22Rv1 (cell line): ENCODE data around the gene RSRC1.

ENCODE experiments used
- H3K27ac ChIP-seq: fragments of 450-650 bp; 2 replicates; pipeline ENCODE4 v1.5.1; 2017
- ZFX ChIP-seq: fragments of 450-650 bp; IDR thresholded peaks from 2 replicates; pipeline ENCODE4 v1.6.1; 2017; ENCODE audit warnings: antibody characterized with exemption, borderline replicate concordance
- TF ChIP-seq, protein P1 (sequence below): fragments of 450-650 bp; IDR thresholded peaks from 2 replicates; pipeline ENCODE4 v1.5.1; 2017; ENCODE audit warnings: mild to moderate bottlenecking

The RSRC1 gene

DNA sequence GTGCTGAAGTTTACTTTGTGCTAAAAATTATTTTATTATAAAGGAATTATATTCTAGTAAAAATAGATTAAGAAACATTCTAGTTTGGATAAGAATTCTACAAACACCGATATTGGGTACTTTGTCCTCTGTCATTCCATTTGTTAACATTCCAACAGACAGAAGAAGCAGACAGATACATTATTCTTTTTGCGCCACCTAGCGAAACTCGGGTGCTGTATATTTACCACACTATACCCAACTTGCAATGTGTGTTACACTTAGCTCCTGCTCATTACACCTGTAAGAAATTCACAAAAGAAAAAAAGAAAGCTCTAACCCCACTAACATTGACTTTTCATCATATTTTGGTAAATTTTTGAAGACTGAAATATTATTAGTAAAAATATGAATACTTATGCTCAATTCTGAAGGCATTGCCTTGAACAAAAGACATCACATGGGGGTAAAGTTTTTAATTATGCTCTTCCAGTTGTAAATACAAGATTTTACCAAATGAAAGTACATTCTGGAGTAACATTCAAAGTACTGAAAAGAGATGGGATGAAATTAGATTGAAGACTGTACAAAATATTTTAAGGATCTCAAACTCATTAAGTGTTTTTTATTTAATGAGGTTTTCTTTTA, 324.6 kb downstream of the RSRC1 start:
- TF ChIP-seq, protein P1, sequence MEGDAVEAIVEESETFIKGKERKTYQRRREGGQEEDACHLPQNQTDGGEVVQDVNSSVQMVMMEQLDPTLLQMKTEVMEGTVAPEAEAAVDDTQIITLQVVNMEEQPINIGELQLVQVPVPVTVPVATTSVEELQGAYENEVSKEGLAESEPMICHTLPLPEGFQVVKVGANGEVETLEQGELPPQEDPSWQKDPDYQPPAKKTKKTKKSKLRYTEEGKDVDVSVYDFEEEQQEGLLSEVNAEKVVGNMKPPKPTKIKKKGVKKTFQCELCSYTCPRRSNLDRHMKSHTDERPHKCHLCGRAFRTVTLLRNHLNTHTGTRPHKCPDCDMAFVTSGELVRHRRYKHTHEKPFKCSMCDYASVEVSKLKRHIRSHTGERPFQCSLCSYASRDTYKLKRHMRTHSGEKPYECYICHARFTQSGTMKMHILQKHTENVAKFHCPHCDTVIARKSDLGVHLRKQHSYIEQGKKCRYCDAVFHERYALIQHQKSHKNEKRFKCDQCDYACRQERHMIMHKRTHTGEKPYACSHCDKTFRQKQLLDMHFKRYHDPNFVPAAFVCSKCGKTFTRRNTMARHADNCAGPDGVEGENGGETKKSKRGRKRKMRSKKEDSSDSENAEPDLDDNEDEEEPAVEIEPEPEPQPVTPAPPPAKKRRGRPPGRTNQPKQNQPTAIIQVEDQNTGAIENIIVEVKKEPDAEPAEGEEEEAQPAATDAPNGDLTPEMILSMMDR = peak; percentile 84
- TF ChIP-seq ZFX = no peak

DNA sequence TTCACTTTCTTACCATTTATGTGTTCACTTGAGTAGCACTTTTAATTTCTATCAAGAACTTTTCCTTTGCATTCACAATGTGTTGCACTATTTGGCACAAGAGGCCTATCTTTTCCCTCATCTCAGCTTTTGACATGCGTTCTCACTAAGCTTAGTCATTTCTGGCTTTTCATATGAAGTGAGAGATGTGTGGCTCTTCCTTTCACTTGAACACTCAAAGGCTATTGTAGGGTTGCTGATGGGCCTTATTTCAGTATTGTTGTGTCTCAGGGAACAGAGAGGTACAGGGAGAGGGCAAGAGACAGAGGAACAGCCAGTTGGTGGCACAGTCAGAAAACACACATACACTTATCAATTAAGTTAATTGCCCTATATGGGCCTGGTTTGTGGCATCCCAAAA, 333.7 kb downstream of the RSRC1 start:
- no peak overlapping the region for H3K27ac ChIP-seq
- TF ChIP-seq, protein P1 = no peak
- TF ChIP-seq ZFX = no peak

More for the DNA sequence above, 324.6 kb downstream of the RSRC1 start:
- no peak overlapping the region for H3K27ac ChIP-seq

DNA sequence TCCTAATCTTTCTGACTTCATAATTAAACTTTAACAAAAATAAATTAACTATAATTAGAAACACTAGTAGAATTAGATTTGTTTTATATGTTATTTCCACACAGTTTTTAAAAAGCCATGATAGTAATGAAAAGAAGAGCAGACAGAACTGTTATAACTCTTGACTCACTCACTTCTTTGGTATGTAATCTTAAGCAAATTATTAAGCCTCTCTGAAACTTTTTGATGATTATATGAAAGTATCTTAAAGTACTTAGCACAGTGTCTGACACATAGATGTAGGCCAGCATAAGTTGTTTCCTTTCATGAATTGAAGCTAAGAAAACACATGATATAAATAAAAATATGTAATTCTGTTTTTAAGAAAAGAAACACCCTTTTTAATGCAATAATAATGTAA, 337.5 kb downstream of the RSRC1 start:
- TF ChIP-seq ZFX = no peak
- TF ChIP-seq, protein P1 = no peak
- no peak overlapping the region for H3K27ac ChIP-seq

DNA sequence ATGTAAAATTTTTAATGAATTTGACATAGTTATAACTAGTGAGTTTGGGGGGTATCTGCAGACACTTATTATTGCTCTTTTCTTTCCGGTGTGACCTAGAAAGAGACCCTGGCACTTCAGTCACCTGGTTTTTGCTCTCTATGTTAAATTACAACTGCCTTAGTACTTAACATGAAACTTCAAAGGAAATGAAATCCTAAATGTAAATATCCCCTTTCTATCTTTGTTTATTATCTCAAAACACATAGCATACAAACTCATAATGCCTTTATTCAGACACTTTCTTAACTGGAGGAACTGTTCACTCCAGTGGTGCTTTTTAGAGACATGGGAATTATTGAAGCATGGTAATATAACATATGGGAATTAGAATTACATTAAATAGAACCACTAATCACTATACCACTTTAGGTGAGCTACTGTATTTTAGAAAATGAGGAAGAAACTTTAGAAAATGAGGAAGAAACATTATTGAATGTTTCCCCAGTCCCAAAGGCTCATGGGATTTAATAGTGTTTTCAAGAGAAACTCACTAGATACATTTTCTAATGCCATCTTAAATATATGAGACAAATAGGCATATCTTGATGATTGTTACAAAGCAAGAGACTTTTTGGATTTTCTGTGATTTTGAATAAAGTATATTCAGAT, 341.6 kb downstream of the RSRC1 start:
- no peak for TF ChIP-seq ZFX
- TF ChIP-seq, protein P1 = no peak
- H3K27ac ChIP-seq = no peak overlapping the region

DNA sequence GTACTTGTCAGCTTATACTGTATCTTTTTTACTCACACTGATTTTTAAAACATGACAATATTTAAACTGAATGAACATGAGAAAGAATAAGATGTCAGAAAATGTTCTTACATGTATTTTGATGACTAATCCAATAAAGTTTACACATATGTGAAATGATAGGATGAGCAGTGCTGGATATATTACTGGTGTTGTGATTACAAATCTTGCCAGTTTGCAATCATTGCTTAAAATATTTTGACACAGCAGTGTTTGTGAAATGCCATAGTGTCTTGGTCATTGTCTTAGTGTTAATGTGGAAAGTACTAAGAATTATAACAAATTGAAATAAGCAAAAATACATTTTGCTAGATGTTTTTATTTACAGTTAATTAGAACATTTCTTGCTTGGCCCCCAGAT, 342.4 kb downstream of the RSRC1 start:
- TF ChIP-seq, protein P1 = no peak
- no peak for TF ChIP-seq ZFX
- H3K27ac ChIP-seq = no peak overlapping the region

DNA sequence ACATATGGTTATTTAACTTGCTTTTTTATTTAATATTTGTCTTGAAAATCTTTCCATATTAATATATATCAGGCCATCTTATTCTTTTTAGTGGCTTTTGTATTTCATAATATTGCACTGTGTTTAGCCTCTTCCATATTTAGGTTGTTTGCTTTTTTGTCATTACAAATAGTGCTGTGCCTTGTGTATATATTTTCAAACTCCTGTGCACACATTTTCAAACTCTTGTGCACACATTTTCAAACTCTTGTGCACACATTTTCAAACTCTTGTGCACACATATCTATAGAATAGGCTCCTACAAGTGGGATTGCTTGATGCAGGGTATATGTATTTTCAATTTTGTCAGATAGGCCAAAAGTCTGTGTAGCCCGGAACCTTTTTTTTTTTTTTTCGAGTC, 343.1 kb downstream of the RSRC1 start:
- no peak overlapping the region; the same call in 1 of the 2 replicates for H3K27ac ChIP-seq
- TF ChIP-seq, protein P1 = no peak

DNA sequence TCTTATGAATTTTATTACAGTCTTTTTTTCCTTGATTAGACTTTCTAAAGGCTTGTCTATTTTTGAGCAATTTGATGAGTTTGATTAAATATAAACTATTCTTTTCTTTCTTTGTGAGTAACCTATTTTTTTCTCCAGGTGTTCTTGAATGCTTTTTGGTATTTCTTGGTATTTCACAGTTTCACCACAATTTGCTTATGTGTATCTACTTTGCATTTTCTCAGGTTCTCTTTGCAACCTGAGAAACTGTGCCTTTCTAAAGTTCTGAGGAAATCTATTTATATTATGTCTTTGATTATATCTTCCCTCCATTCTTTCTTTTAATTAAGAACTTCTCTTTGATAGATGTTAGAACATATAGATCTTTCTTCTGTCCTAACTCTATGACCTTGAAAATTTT, 344.0 kb downstream of the RSRC1 start:
- no peak overlapping the region for H3K27ac ChIP-seq

More for the DNA sequence above, 344.0 kb downstream of the RSRC1 start:
- TF ChIP-seq ZFX = no peak
- TF ChIP-seq, protein P1 = no peak
